Immature natural killer cell (primary cell): ENCODE results near the gene BZW2. TPM values are rescaled to one million over a fixed set of nuclear protein-coding genes. Genes with fewer than 3 reads are reported as not detected.
"Not testable (repeated sequence)": the region's sequence is repeated elsewhere in the genome, so short reads cannot be mapped to it uniquely, and the experiment has no call there.

Experiments used
- DNase-seq, 3 donors: peaks; one replicate each; pipeline ENCODE4 v3.0.0; 2022; ENCODE audit warnings: mixed read lengths in 1 of 3
- H3K27ac Mint-ChIP-seq, 6 donors: one replicate each; pipeline ENCODE4 v1.8.0; 2020; ENCODE audit warnings: mixed read lengths in 6 of 6, mild to moderate bottlenecking in 5 of 6, inconsistent platforms in 4 of 6, moderate library complexity in 3 of 6
- H3K27me3 Mint-ChIP-seq, 3 donors: one replicate each; pipeline ENCODE4 v1.8.0; 2020 to 2021; ENCODE audit warnings: low read depth in 3 of 3, mild to moderate bottlenecking in 3 of 3, mixed read lengths in 3 of 3, moderate library complexity in 3 of 3, inconsistent platforms in 1 of 3
- H3K36me3 Mint-ChIP-seq, 3 donors: one replicate each; pipeline ENCODE4 v1.8.0; 2020; ENCODE audit warnings: mixed read lengths in 3 of 3, inconsistent platforms in 2 of 3, mild to moderate bottlenecking in 2 of 3
- H3K4me1 Mint-ChIP-seq, 2 donors: one replicate each; pipeline ENCODE4 v1.8.0; 2020; ENCODE audit warnings: inconsistent platforms in 2 of 2, mild to moderate bottlenecking in 2 of 2, mixed read lengths in 2 of 2, moderate library complexity in 1 of 2
- H3K4me3 Mint-ChIP-seq, 5 donors: one replicate each; pipeline ENCODE4 v1.8.0; 2020; ENCODE audit warnings: mild to moderate bottlenecking in 5 of 5, mixed read lengths in 5 of 5, inconsistent platforms in 3 of 5, moderate library complexity in 3 of 5
- H3K9me3 Mint-ChIP-seq, 6 donors: one replicate each; pipeline ENCODE4 v1.8.0; 2020; ENCODE audit warnings: mild to moderate bottlenecking in 6 of 6, mixed read lengths in 6 of 6, inconsistent platforms in 4 of 6, moderate library complexity in 3 of 6
- polyA plus RNA-seq, 3 donors: library from polyadenylated mRNA; unstranded; fragments of 300-500 nt; fragmentation: Illumina TruSeq; gene quantifications; one replicate each; pipeline ENCODE4 v1.2.3, GENCODE V29; 2021

Gene BZW2
- polyA plus RNA-seq, 3 donors from 2014 or later, result 35.8 to 47.8 (median 41.2) TPM

DNA sequence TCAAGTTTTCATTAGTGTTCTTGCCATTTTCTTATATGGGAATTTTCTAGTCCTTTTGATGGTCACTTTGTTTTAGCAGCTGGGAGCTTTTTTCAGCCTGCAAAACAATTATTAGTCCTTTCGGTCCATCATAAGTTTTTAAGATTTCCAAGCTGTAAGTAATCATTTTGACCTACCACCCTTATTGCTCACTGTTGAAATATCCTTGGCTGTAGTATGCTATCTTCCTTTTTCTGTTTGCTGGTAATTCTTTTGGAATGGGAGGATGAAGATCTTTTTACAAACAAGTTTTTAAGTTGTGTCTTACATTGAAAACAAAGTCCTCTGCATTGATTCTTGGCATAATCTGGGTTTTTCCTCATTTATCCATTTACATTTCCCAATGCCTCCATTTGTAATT, 24.0 kb downstream of the BZW2 start:
- Mint-ChIP-seq H3K9me3 (peaks cover 0 to 2% (median 0%) of the 10 kb centered on the region in 6 donors), H3K27me3 (no peaks in the 10 kb centered on the region), H3K4me1 (peaks cover 2 to 10% of the 10 kb centered on the region in 2 donors), H3K36me3 (peaks cover 14 to 24% (median 21%) of the 10 kb centered on the region in 3 donors), H3K27ac (no peak overlapping the region), H3K4me3 (no peak overlapping the region)
- no peak for DNase-seq

DNA sequence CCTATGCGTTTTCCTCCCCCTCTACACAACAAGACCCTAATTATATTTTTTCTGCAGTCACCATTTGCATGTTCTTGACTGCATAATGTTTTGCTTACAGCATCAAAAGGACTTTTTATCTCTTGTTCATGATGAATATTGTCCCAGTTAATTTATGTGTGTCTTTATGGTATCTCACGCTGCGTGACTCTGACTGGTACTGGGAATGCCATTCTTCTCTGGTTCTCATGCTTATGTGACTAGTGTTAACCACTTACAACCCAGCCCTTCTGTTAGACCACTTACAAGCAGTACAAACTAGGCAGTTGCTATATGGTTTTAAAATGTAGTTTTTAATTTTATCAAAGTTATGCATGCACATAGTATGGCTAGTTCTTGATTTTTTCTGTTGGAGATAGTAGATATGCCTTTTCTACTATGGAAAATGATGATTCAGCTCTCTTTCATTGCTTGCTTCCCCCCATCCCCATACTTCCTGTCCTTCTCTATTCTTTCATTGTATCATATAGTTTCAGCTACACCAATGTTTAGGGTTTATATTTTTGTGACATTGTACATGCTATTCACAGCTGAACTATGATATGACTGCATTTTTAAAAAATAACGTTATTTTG, 24.9 kb downstream of the BZW2 start:
- Mint-ChIP-seq H3K27ac (no peak overlapping the region), H3K36me3 (peaks cover 19 to 28% (median 21%) of the 10 kb centered on the region in 3 donors), H3K9me3 (peaks cover 0 to 2% (median 0%) of the 10 kb centered on the region in 6 donors), H3K4me1 (peaks cover 0 to 10% of the 10 kb centered on the region in 2 donors), H3K4me3 (no peak overlapping the region), H3K27me3 (no peaks in the 10 kb centered on the region)
- no peak for DNase-seq

GRCh38 chr7:16671811-16672210, 25.8 kb downstream of the BZW2 start:
- no peak overlapping the region for H3K4me3 Mint-ChIP-seq
- peaks cover 0 to 10% of the 10 kb centered on the region in 2 donors for H3K4me1 Mint-ChIP-seq
- peaks cover 0 to 2% (median 0%) of the 10 kb centered on the region in 6 donors for H3K9me3 Mint-ChIP-seq
- H3K36me3 Mint-ChIP-seq, result peaks cover 19 to 31% (median 25%) of the 10 kb centered on the region in 3 donors
- H3K27ac Mint-ChIP-seq, result no peak overlapping the region
- no peaks in the 10 kb centered on the region for H3K27me3 Mint-ChIP-seq
- DNase-seq, result no peak

DNA sequence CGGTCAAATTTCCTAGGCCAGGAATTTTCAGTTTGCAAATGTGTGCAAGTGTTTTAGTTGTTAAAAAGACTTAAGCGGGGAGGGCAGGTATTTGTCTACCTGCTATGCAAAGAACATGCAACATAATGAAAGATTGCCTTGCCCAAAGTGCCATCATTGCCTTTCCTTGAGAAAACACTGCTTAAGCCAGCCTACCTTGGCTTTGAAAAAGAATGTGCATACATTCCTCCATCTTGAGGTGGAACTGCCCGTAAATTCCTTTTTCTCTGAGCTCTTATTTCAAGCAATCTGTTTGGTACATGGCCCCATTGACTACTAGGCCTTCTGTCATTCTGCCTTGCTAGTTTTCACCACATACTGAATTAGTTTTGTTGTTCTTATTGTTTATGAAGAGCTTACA, 29.3 kb downstream of the BZW2 start:
- DNase-seq, result no peak
- no peak overlapping the region for H3K4me3 Mint-ChIP-seq
- peaks cover 22 to 45% (median 42%) of the 10 kb centered on the region in 3 donors for H3K36me3 Mint-ChIP-seq
- H3K27ac Mint-ChIP-seq, result no peak overlapping the region
- peaks cover 0 to 10% of the 10 kb centered on the region in 2 donors for H3K4me1 Mint-ChIP-seq
- peaks cover 0 to 2% (median 0%) of the 10 kb centered on the region in 6 donors for H3K9me3 Mint-ChIP-seq
- H3K27me3 Mint-ChIP-seq, result peaks cover 0 to 2% (median 0%) of the 10 kb centered on the region in 3 donors

DNA sequence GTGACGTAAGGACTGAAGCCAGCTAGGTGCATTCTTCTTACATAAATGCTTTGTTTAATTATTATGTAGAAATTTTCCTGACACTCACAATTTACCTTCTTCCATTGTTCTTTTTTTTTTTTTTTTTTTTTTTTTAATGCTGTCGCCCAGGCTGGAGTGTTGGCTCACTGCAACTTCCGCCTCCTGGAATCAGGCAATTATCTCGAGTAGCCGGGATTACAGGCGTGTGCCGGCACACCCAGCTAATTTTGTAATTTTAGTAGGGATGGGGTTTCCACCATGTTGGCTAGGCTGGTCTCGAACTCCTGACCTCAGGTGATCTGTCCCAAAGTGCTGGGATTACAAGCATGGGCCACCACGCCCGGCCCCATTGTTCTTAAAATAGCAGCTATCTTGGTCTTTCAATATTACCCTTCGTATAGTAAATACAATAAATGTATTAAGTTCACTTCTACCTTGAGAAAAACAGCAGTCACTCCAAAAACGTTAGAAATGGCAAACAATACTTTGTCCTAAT, 32.1 kb downstream of the BZW2 start:
- Mint-ChIP-seq H3K4me1 (no peaks in the 10 kb centered on the region), H3K4me3 (no peak overlapping the region), H3K27ac (no peak overlapping the region), H3K27me3 (peaks cover 0 to 2% (median 0%) of the 10 kb centered on the region in 3 donors), H3K9me3 (no peaks in the 10 kb centered on the region), H3K36me3 (peaks cover 33 to 54% (median 38%) of the 10 kb centered on the region in 3 donors)
- DNase-seq, result no peak

DNA sequence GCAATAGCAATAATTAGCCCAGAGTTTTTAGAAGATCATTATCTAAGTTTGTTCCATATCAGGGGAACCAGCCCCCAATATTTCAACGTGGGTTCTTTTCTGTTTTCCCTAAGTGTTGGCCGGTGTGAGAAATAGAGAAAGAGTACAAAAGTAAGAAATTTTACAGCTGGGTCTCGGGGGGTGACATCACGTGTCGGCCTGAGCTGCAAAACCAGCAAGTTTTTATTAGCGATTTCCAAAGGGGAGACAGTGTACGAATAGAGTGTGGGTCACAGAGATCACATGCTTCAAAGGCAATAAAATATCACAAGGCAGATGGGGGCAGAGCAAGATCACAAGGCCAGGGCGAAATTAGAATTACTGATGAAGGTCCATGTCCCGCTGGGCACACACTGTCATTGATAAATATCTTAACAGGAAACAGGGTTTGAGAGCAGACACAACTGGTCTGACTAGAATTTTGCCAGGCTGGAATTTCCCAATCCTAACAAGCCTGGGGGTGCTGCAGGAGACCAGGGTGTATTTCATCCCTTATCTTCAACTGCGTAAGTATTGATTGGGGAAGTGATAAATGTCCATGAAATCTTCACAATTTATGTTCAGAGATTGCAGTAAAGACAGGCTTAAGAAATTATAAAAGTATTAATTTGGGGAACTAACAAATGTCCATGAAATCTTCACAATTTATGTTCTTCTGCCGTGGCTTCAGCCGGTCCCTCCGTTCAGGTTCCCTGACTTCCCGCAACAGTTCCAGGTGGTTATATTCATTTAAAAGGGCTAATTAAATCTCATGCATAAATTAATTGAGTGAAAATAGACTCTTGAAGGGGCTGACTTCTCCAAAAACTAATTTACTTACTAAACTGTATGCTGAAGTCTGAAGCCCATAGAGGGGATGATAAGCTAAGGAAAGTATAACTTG, 32.9 kb downstream of the BZW2 start:
- H3K36me3 Mint-ChIP-seq, result peaks cover 38 to 59% (median 43%) of the 10 kb centered on the region in 3 donors
- H3K4me1 Mint-ChIP-seq, H3K27ac Mint-ChIP-seq: not testable (repeated sequence)

GRCh38 chr7:16684935-16685334, 39.0 kb downstream of the BZW2 start:
- no peaks in the 10 kb centered on the region for H3K9me3 Mint-ChIP-seq
- H3K36me3 Mint-ChIP-seq, result peaks cover 41 to 49% (median 42%) of the 10 kb centered on the region in 3 donors
- no peaks in the 10 kb centered on the region for H3K27me3 Mint-ChIP-seq
- peaks cover 6 to 16% of the 10 kb centered on the region in 2 donors for H3K4me1 Mint-ChIP-seq
- DNase-seq, result no peak
- H3K27ac Mint-ChIP-seq, result peak overlapping the region in 1 of 6 donors; percentile 6
- H3K4me3 Mint-ChIP-seq, result no peak overlapping the region

More for the DNA sequence above, 32.9 kb downstream of the BZW2 start:
- not testable (repeated sequence) for H3K4me3 Mint-ChIP-seq, H3K9me3 Mint-ChIP-seq, H3K27me3 Mint-ChIP-seq, DNase-seq

DNA sequence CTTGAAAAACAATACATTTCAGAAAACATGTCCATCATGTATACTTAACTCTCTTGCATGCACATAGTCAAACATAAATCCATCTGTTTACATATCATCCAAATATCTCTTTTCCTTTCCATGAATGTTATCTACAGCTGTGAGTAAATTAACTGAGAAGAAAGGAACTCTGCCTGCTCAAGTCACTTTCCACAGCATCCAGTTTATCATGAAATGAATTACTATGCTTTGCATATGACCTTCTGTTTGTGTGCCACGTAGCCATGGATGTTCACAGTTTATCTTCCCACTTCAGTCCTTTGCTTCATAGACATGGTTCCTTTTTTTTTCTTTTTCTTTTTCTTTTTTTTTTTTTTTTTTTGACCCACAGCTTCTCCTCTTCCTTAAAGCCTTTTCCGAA, 39.6 kb downstream of the BZW2 start:
- Mint-ChIP-seq H3K27me3 (no peaks in the 10 kb centered on the region), H3K36me3 (peaks cover 36 to 44% (median 37%) of the 10 kb centered on the region in 3 donors), H3K27ac (peak overlapping the region in 2 of 6 donors; percentile 39 to 71), H3K9me3 (no peaks in the 10 kb centered on the region), H3K4me1 (peaks cover 6 to 16% of the 10 kb centered on the region in 2 donors), H3K4me3 (no peak overlapping the region)
- no peak for DNase-seq

DNA sequence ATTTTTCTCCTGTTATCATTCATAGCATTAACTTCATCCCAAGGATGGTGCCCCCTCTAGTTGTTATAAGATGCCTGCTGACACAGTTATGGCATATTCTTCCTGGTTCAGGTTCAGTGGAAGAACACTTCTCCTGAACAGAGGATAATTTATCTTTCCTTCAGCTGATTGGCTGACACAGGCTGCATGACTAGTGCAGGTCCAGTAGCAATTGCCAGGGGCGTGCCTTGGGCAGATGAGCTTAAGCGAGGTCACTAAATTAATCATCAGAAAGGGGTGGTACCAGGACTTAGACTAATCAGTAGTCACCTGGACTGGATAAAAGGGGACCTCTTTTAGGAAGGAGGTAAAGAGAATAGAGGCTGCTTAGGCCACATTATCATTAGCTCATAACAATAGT, 42.3 kb downstream of the BZW2 start:
- Mint-ChIP-seq H3K27ac (no peak overlapping the region), H3K27me3 (no peaks in the 10 kb centered on the region), H3K36me3 (peaks cover 29 to 42% (median 34%) of the 10 kb centered on the region in 3 donors), H3K4me3 (no peak overlapping the region), H3K4me1 (peaks cover 6 to 16% of the 10 kb centered on the region in 2 donors), H3K9me3 (no peaks in the 10 kb centered on the region)
- DNase-seq, result no peak

GRCh38 chr7:16691241-16691640, 45.3 kb downstream of the BZW2 start:
- no peaks in the 10 kb centered on the region for H3K4me1 Mint-ChIP-seq
- H3K9me3 Mint-ChIP-seq, result no peaks in the 10 kb centered on the region
- peaks cover 19 to 40% (median 19%) of the 10 kb centered on the region in 3 donors for H3K36me3 Mint-ChIP-seq
- no peaks in the 10 kb centered on the region for H3K27me3 Mint-ChIP-seq
- no peak overlapping the region for H3K4me3 Mint-ChIP-seq
- no peak for DNase-seq
- no peak overlapping the region for H3K27ac Mint-ChIP-seq

DNA sequence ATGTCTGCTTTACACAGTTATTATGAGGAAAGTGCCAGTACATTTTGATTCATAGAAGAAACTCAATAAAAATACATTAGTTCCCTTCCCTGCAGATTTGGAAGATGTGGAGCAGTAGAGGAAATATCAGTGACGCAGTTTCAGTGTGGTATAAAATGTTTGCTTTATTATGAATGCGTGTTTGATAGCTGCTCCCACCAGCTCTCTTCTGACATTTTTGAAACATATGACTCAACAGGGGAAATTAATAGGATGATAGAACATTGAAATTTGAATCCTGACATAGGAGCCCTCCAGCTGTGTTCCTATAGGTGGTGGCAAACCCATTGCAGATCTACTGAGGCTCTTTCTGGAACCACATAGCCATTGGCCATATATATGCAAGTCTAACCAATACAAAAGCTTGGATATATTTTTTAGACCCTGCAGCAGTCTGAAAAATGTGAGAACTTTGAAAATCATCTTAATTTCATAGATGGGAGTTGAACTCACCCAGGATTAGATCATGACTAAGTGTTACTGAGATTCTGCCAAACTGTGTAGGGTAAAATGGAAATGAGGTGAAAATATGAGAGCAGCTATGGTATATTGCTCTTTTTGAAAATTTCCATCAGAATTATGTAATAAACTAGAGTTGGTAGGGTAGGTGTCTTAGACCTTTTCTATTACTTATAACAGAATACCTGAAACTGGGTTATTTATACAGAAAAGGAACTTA, 47.8 kb downstream of the BZW2 start:
- Mint-ChIP-seq H3K36me3 (peaks cover 28 to 62% (median 32%) of the 10 kb centered on the region in 3 donors), H3K27me3 (no peaks in the 10 kb centered on the region), H3K4me3 (no peak overlapping the region), H3K9me3 (no peaks in the 10 kb centered on the region), H3K27ac (no peak overlapping the region), H3K4me1 (no peaks in the 10 kb centered on the region)
- DNase-seq, result no peak

GRCh38 chr7:16694806-16695205, 48.8 kb downstream of the BZW2 start:
- Mint-ChIP-seq H3K27ac (no peak overlapping the region), H3K4me1 (no peaks in the 10 kb centered on the region), H3K27me3 (no peaks in the 10 kb centered on the region), H3K9me3 (no peaks in the 10 kb centered on the region), H3K36me3 (peaks cover 31 to 67% (median 37%) of the 10 kb centered on the region in 3 donors), H3K4me3 (no peak overlapping the region)
- no peak for DNase-seq

- H3K27me3 Mint-ChIP-seq, result no peaks in the 10 kb centered on the region
- H3K36me3 Mint-ChIP-seq, result peaks cover 39 to 72% (median 41%) of the 10 kb centered on the region in 3 donors
- no peaks in the 10 kb centered on the region for H3K4me1 Mint-ChIP-seq
- no peak overlapping the region for H3K27ac Mint-ChIP-seq
- H3K4me3 Mint-ChIP-seq, result no peak overlapping the region
- no peaks in the 10 kb centered on the region for H3K9me3 Mint-ChIP-seq
- no peak for DNase-seq
These were observed 49.7 kb downstream of the BZW2 start for GRCh38 chr7:16695621-16696237.
